ENCODE measurements around the gene GRIP2. TPM values are rescaled to one million over a fixed set of nuclear protein-coding genes. Genes with fewer than 3 reads are reported as not detected.

The GRIP2 gene
- polyA plus RNA-seq, 3 donors = not detected

DNA sequence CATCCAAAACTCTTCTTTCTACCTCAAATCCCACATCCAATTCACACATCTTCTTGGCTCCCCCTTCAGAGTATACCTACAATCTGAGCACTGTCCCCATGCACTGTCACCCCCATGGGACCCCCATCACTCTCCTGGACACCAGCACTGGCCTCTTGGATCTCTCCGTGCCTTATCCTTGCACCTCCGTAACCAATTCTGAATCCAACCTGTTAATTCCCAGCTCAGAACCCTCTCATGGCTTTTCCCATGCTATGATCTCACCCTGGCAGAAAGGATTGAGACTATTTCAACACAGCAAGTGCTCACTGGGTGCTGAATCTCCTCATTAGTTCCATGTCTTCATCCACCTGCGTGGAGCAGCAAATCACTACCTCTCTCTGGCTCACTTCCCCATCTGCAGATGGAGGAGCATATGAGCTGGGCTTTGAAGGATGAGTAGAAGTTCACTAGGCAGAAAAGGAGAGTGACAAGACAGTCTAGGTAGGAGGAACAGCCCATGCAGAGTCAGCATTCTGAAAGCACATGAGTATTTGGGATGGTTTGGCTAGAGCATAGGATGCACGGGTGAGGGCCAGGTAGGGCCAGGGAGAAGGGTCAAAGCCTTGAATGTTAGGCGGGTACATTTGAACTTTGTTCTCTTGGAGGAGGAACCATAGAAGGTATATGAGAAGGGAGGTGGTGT lies 89.1 kb downstream of the GRIP2 start:
- peak overlapping the region in 1 of 2 donors; percentile 47 for H3K27ac ChIP-seq (ENCODE audit: low read depth in 1 of 2, low read length in 2 of 2)
- TF ChIP-seq, protein P1, sequence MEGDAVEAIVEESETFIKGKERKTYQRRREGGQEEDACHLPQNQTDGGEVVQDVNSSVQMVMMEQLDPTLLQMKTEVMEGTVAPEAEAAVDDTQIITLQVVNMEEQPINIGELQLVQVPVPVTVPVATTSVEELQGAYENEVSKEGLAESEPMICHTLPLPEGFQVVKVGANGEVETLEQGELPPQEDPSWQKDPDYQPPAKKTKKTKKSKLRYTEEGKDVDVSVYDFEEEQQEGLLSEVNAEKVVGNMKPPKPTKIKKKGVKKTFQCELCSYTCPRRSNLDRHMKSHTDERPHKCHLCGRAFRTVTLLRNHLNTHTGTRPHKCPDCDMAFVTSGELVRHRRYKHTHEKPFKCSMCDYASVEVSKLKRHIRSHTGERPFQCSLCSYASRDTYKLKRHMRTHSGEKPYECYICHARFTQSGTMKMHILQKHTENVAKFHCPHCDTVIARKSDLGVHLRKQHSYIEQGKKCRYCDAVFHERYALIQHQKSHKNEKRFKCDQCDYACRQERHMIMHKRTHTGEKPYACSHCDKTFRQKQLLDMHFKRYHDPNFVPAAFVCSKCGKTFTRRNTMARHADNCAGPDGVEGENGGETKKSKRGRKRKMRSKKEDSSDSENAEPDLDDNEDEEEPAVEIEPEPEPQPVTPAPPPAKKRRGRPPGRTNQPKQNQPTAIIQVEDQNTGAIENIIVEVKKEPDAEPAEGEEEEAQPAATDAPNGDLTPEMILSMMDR (IDR thresholded peaks at IDR 0.05) = no peak
- no peaks in the 10 kb centered on the region for H3K9me3 ChIP-seq (replicated peaks in 1 of 2; ENCODE audit: control insufficient read depth in 1 of 2, insufficient read depth in 1 of 2, low read length in 2 of 2)
- no peaks in the 10 kb centered on the region for H3K79me2 ChIP-seq (ENCODE audit: insufficient read depth, low read length)
- H3K4me1 ChIP-seq (ENCODE audit: control insufficient read depth in 1 of 2, insufficient read depth in 2 of 2, low read length in 2 of 2) = no peaks in the 10 kb centered on the region
- H3K4me3 ChIP-seq (replicated peaks in 1 of 3; ENCODE audit: low read depth in 2 of 3, low read length in 3 of 3) = no peak overlapping the region
- no peak for DNase-seq
- peaks cover 0 to 2% (median 2%) of the 10 kb centered on the region in 3 donors for H3K27me3 Mint-ChIP-seq (ENCODE audit: low read depth in 3 of 3)
- no peaks in the 10 kb centered on the region for H3K27me3 ChIP-seq (ENCODE audit: control insufficient read depth in 2 of 2, insufficient read depth in 2 of 2, low read length in 2 of 2)
- H2AFZ ChIP-seq (ENCODE audit: insufficient read depth, low read depth, low read length, poor library complexity, severe bottlenecking) = no peak overlapping the region
- H3K27ac Mint-ChIP-seq = peak overlapping the region in 3 of 7 donors; percentile 25 to 63 (median 49)
- H3K4me3 Mint-ChIP-seq = no peak overlapping the region
- peaks cover 0 to 4% (median 0%) of the 10 kb centered on the region in 7 donors for H3K9me3 Mint-ChIP-seq
- intact Hi-C loops (cut with micrococcal nuclease) = no loop called here
- H3K36me3 ChIP-seq (replicated peaks in 1 of 2; ENCODE audit: control insufficient read depth in 1 of 2, insufficient read depth in 2 of 2, low read length in 2 of 2) = peaks cover 98 to 100% of the 10 kb centered on the region in 2 donors
- no peak overlapping the region for H3K4me2 ChIP-seq (replicated peaks; ENCODE audit: extremely low read depth, low read length, poor library complexity, severe bottlenecking)
- peaks cover 93 to 100% of the 10 kb centered on the region in 2 donors for H3K36me3 Mint-ChIP-seq
- H3K9ac ChIP-seq (ENCODE audit: insufficient read depth, low read length, poor library complexity, severe bottlenecking) = no peak overlapping the region
- H3K4me1 Mint-ChIP-seq = peaks cover 17% of the 10 kb centered on the region
- peaks cover 99% of the 10 kb centered on the region for H4K20me1 ChIP-seq (ENCODE audit: insufficient read depth, low read length)
- WGBS (ENCODE audit: insufficient coverage) = 97% methylated on average over 3 of the region's 5 CpGs

DNA sequence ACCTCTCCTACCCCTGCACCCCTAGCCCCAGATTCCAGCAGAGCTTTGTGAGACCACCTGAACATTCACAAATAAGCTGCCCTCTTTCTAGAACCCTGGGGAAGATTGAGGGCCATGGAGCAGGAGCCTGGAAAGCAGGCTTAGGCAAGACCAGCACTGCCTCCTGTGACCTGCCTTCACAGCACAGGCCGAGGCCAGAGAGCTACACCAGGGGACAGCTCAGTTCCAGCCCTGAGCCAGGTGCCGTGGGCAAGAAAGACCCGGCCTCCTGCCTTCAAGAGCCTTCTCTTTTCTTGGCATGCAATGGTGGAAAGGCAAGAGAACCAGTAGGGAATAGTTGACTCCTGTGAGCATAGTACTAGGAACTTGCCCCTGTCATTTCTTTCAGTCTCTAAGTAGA lies 89.6 kb downstream of the GRIP2 start:
- H3K9me3 Mint-ChIP-seq = peaks cover 0 to 4% (median 0%) of the 10 kb centered on the region in 7 donors
- 100% methylated on average over 3 of the region's 3 CpGs for WGBS (ENCODE audit: insufficient coverage)

More for the DNA sequence above, 89.6 kb downstream of the GRIP2 start:
- Mint-ChIP-seq H3K36me3 (peaks cover 95 to 100% of the 10 kb centered on the region in 2 donors), H3K27ac (peak overlapping the region in 3 of 7 donors; percentile 3 to 69 (median 32)), H3K4me3 (no peak overlapping the region), H3K27me3 (ENCODE audit: low read depth in 3 of 3) (peaks cover 0 to 2% (median 2%) of the 10 kb centered on the region in 3 donors), H3K4me1 (peaks cover 17% of the 10 kb centered on the region)
- no peaks in the 10 kb centered on the region for H3K79me2 ChIP-seq (ENCODE audit: insufficient read depth, low read length)
- no peak overlapping the region for H3K4me3 ChIP-seq (replicated peaks in 1 of 3; ENCODE audit: low read depth in 2 of 3, low read length in 3 of 3)
- H3K9me3 ChIP-seq (replicated peaks in 1 of 2; ENCODE audit: control insufficient read depth in 1 of 2, insufficient read depth in 1 of 2, low read length in 2 of 2) = no peaks in the 10 kb centered on the region
- TF ChIP-seq, protein P1 (IDR thresholded peaks at IDR 0.05) = no peak
- DNase-seq = no peak
- intact Hi-C loops (cut with micrococcal nuclease) = no loop called here
- H3K36me3 ChIP-seq (replicated peaks in 1 of 2; ENCODE audit: control insufficient read depth in 1 of 2, insufficient read depth in 2 of 2, low read length in 2 of 2) = peaks cover 99 to 100% of the 10 kb centered on the region in 2 donors
- no peak overlapping the region for H2AFZ ChIP-seq (ENCODE audit: insufficient read depth, low read depth, low read length, poor library complexity, severe bottlenecking)
- H3K4me2 ChIP-seq (replicated peaks; ENCODE audit: extremely low read depth, low read length, poor library complexity, severe bottlenecking) = no peak overlapping the region
- no peaks in the 10 kb centered on the region for H3K4me1 ChIP-seq (ENCODE audit: control insufficient read depth in 1 of 2, insufficient read depth in 2 of 2, low read length in 2 of 2)
- H3K27ac ChIP-seq (ENCODE audit: low read depth in 1 of 2, low read length in 2 of 2) = peak overlapping the region in 1 of 2 donors; percentile 39
- no peaks in the 10 kb centered on the region for H3K27me3 ChIP-seq (ENCODE audit: control insufficient read depth in 2 of 2, insufficient read depth in 2 of 2, low read length in 2 of 2)
- no peak overlapping the region for H3K9ac ChIP-seq (ENCODE audit: insufficient read depth, low read length, poor library complexity, severe bottlenecking)
- H4K20me1 ChIP-seq (ENCODE audit: insufficient read depth, low read length) = peaks cover 99% of the 10 kb centered on the region

Measured in CD14-positive monocyte (primary cell).